Measurements from ENCODE around the gene VCP.

VCP gene

DNA sequence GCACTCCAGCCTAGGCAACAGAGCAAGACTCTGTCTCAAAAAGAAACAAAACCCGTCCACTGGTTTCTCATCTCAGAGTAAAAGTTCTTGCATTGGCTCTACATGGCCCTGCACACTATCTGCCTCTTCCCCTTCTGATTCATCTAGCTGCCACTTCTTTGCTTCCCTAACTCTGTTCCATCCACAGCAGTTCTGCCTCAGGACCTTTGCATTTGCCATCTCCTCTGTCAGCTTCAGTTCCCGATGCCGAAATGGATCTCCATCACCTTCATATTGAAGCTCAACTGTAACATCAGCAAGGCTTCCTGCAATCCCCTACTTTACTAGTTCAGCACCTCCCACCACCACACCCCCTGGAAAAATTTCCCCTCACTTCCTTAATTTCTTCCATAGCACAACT, 25.1 kb upstream of the VCP start:
- TF ChIP-seq EZH2phosphoT487 (IDR thresholded peaks at IDR 0.05; ENCODE audit: borderline replicate concordance, low read length) = no peak
- no peaks in the 10 kb centered on the region for H3K27me3 ChIP-seq (ENCODE audit: control insufficient read depth, low read length)
- no peaks in the 10 kb centered on the region for H4K20me1 ChIP-seq (ENCODE audit: control insufficient read depth, insufficient read depth, low read depth, low read length)
- H3K4me1 ChIP-seq (ENCODE audit: control insufficient read depth, low read length) = peaks cover 29% of the 10 kb centered on the region
- H3F3A ChIP-seq (ENCODE audit: control insufficient read depth, insufficient read depth) = no peaks in the 10 kb centered on the region; the same call in 1 of the 2 replicates
- H3K4me2 ChIP-seq (ENCODE audit: low read length) = no peak overlapping the region
- peaks cover 62% of the 10 kb centered on the region for H3K36me3 ChIP-seq (ENCODE audit: control insufficient read depth, low read length)
- no peak overlapping the region for H3K27ac ChIP-seq (ENCODE audit: low read depth, low read length)
- H3K9me2 ChIP-seq (replicated peaks; ENCODE audit: control insufficient read depth, low read length) = no peaks in the 10 kb centered on the region
- H3K9me3 ChIP-seq (ENCODE audit: control insufficient read depth, insufficient read depth, low read length) = no peaks in the 10 kb centered on the region
- peaks cover 36% of the 10 kb centered on the region for H3K79me2 ChIP-seq (ENCODE audit: control insufficient read depth, low read length)
- no peak overlapping the region for H3K4me3 ChIP-seq (ENCODE audit: low read length)

DNA sequence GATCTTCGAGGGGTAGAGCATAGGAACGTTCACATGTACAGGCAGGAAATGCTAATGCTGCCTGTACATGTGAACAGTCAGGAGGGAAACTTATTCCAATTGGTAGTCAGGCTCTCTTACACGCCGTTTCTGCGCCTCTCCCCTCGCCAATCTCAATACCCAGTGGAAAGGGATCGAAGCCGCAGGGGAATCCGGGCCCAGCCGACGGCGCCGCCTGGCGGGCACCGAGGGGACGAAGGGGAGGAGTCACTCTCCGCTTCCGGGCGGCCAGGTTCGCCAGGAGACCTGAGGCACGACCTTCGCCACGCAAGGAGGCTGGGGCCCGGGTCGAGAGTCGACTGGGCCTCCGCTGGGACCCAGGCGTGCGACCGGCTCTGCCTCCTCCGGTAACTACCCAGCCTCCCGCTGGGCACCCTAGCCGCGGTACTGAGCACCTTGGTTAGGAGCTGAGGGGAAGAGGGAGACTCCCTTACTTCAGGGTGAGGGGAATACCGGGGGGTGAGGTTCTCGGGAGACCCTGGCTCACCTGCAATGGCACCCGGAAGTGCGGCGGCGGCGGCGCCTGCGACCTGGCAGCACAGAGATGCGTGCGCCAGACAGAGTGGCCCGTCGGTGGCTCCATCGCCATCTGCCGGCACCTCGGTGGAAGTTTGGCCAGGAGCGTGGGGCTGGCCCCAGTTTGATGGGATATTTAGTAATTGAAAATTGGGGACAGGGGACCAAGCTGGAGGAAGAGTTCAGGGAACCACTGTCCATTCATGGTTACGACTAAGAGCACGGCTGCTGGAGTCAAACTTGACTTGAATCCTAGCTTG, 23.8 kb upstream of the VCP start, which contains the start of gene PIGO:
Gene PIGO, minus strand, starts transcription at position 557 of the 815 bp plus-strand sequence. CDS start 1,026 bp downstream, outside the sequence.
- TF ChIP-seq EZH2phosphoT487 (IDR thresholded peaks at IDR 0.05; ENCODE audit: borderline replicate concordance, low read length) = no peak
- TF ChIP-seq, protein P1, sequence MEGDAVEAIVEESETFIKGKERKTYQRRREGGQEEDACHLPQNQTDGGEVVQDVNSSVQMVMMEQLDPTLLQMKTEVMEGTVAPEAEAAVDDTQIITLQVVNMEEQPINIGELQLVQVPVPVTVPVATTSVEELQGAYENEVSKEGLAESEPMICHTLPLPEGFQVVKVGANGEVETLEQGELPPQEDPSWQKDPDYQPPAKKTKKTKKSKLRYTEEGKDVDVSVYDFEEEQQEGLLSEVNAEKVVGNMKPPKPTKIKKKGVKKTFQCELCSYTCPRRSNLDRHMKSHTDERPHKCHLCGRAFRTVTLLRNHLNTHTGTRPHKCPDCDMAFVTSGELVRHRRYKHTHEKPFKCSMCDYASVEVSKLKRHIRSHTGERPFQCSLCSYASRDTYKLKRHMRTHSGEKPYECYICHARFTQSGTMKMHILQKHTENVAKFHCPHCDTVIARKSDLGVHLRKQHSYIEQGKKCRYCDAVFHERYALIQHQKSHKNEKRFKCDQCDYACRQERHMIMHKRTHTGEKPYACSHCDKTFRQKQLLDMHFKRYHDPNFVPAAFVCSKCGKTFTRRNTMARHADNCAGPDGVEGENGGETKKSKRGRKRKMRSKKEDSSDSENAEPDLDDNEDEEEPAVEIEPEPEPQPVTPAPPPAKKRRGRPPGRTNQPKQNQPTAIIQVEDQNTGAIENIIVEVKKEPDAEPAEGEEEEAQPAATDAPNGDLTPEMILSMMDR (IDR thresholded peaks at IDR 0.05; ENCODE audit: low read depth, low read length, poor library complexity, severe bottlenecking) = peak; percentile 75
- Histone ChIP-seq H3K27me3 (ENCODE audit: control insufficient read depth, low read length) (no peaks in the 10 kb centered on the region), H3K27ac (ENCODE audit: low read depth, low read length) (peak within 1 kb of the TSS; percentile 81), H3K79me2 (ENCODE audit: control insufficient read depth, low read length) (peaks cover 23% of the 10 kb centered on the region), H3K4me2 (ENCODE audit: low read length) (peak within 1 kb of the TSS; percentile 87), H3K36me3 (ENCODE audit: control insufficient read depth, low read length) (peaks cover 62% of the 10 kb centered on the region), H4K20me1 (ENCODE audit: control insufficient read depth, insufficient read depth, low read depth, low read length) (no peaks in the 10 kb centered on the region), H3K9me3 (ENCODE audit: control insufficient read depth, insufficient read depth, low read length) (no peaks in the 10 kb centered on the region), H3K9me2 (replicated peaks; ENCODE audit: control insufficient read depth, low read length) (no peaks in the 10 kb centered on the region), H3F3A (ENCODE audit: control insufficient read depth, insufficient read depth) (no peaks in the 10 kb centered on the region; the same call in 1 of the 2 replicates), H3K4me3 (ENCODE audit: low read length) (peak within 1 kb of the TSS; percentile 99), H3K4me1 (ENCODE audit: control insufficient read depth, low read length) (peaks cover 19% of the 10 kb centered on the region)

DNA sequence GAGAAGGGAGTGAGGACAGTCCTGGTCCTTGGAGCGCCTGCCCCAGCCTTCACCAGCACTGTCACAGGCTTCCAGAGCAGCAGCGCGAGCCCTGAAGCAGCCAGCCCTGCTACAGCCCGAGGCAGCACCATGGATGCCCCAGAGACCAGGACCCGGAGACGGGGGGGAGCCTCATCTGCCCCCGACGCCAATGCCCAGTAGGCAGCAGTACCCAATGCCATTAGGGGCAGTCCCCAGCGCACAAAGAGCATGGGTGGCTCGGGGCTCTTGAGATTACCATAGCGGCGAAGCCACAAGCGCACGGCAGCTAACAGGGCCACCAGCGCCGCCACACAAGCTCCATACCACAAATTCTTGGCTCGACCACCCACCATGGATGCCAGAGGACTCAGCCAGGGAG, 19.1 kb upstream of the VCP start:
- H3K79me2 ChIP-seq (ENCODE audit: control insufficient read depth, low read length) = peaks cover 15% of the 10 kb centered on the region
- H3K4me3 ChIP-seq (ENCODE audit: low read length) = no peak overlapping the region
- H3K4me1 ChIP-seq (ENCODE audit: control insufficient read depth, low read length) = peaks cover 12% of the 10 kb centered on the region
- no peak overlapping the region for H3K4me2 ChIP-seq (ENCODE audit: low read length)
- peaks cover 6% of the 10 kb centered on the region; the same call in 1 of the 2 replicates for H3F3A ChIP-seq (ENCODE audit: control insufficient read depth, insufficient read depth)
- H3K27me3 ChIP-seq (ENCODE audit: control insufficient read depth, low read length) = no peaks in the 10 kb centered on the region
- no peaks in the 10 kb centered on the region for H4K20me1 ChIP-seq (ENCODE audit: control insufficient read depth, insufficient read depth, low read depth, low read length)
- TF ChIP-seq, protein P1 (IDR thresholded peaks at IDR 0.05; ENCODE audit: low read depth, low read length, poor library complexity, severe bottlenecking) = no peak
- no peak for TF ChIP-seq EZH2phosphoT487 (IDR thresholded peaks at IDR 0.05; ENCODE audit: borderline replicate concordance, low read length)
- no peaks in the 10 kb centered on the region for H3K9me2 ChIP-seq (replicated peaks; ENCODE audit: control insufficient read depth, low read length)
- H3K36me3 ChIP-seq (ENCODE audit: control insufficient read depth, low read length) = peaks cover 73% of the 10 kb centered on the region
- H3K9me3 ChIP-seq (ENCODE audit: control insufficient read depth, insufficient read depth, low read length) = no peaks in the 10 kb centered on the region
- no peak overlapping the region for H3K27ac ChIP-seq (ENCODE audit: low read depth, low read length)

DNA sequence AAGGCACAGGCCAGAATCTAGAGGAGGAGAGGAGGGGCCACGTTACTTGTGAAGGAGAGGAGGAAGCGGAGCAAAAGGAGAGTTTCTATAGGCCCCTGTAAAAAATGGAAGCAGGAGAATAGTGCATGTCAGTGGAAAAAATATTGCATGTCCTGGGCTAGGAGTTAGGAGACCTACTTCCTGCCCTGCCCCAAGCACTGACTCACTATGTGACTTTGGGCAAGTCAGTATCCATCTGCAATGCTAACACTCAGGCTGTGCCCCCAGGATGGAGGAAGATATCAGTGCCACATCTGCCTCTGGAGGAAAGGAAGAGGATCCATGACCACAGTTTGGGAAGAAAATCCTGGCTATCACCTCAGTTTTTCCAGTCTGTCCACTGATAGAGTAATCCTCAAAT, 17.0 kb upstream of the VCP start:
- Histone ChIP-seq H3K4me2 (ENCODE audit: low read length) (no peak overlapping the region), H3K9me2 (replicated peaks; ENCODE audit: control insufficient read depth, low read length) (no peaks in the 10 kb centered on the region), H3K79me2 (ENCODE audit: control insufficient read depth, low read length) (peaks cover 2% of the 10 kb centered on the region), H4K20me1 (ENCODE audit: control insufficient read depth, insufficient read depth, low read depth, low read length) (no peaks in the 10 kb centered on the region), H3K9me3 (ENCODE audit: control insufficient read depth, insufficient read depth, low read length) (no peaks in the 10 kb centered on the region), H3K4me3 (ENCODE audit: low read length) (no peak overlapping the region), H3F3A (ENCODE audit: control insufficient read depth, insufficient read depth) (peaks cover 13% of the 10 kb centered on the region; the same call in 1 of the 2 replicates), H3K27me3 (ENCODE audit: control insufficient read depth, low read length) (no peaks in the 10 kb centered on the region), H3K36me3 (ENCODE audit: control insufficient read depth, low read length) (peaks cover 64% of the 10 kb centered on the region), H3K27ac (ENCODE audit: low read depth, low read length) (no peak overlapping the region), H3K4me1 (ENCODE audit: control insufficient read depth, low read length) (0 out of 2 replicates have a peak, but pooled peaks cover 4% of the 10 kb centered on the region)
- TF ChIP-seq, protein P1 (IDR thresholded peaks at IDR 0.05; ENCODE audit: low read depth, low read length, poor library complexity, severe bottlenecking) = no peak
- TF ChIP-seq EZH2phosphoT487 (IDR thresholded peaks at IDR 0.05; ENCODE audit: borderline replicate concordance, low read length) = no peak
